ENCODE data around the gene ERBB4.

DNA sequence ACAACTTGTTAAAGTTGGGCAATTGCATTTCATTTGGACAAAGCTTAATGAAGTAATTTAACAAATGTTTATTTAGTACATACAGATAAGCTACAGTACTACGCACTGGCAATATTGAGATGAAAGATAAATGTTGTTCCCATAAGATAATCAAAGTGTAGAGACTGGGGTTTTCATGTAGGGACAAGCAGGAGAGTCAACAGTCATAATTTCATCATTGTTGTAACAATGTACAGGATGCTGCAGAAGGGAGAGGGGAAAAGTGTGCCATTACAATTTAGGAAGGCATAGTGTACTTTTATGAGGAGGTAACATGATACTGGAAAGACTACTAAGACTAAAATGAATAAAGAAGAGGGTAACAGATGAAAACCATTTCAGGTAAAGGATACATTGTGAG lies 441.6 kb downstream of the ERBB4 start:
- no peak for TF ChIP-seq POLR2A (IDR thresholded peaks at IDR 0.05)
- TF ChIP-seq, protein P1, sequence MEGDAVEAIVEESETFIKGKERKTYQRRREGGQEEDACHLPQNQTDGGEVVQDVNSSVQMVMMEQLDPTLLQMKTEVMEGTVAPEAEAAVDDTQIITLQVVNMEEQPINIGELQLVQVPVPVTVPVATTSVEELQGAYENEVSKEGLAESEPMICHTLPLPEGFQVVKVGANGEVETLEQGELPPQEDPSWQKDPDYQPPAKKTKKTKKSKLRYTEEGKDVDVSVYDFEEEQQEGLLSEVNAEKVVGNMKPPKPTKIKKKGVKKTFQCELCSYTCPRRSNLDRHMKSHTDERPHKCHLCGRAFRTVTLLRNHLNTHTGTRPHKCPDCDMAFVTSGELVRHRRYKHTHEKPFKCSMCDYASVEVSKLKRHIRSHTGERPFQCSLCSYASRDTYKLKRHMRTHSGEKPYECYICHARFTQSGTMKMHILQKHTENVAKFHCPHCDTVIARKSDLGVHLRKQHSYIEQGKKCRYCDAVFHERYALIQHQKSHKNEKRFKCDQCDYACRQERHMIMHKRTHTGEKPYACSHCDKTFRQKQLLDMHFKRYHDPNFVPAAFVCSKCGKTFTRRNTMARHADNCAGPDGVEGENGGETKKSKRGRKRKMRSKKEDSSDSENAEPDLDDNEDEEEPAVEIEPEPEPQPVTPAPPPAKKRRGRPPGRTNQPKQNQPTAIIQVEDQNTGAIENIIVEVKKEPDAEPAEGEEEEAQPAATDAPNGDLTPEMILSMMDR (IDR thresholded peaks at IDR 0.05) = no peak
